Vagina (tissue), 1 donor: ENCODE results near the gene ADAMTS12. TPM values are rescaled to one million over a fixed set of nuclear protein-coding genes. Genes with fewer than 3 reads are reported as not detected.

Experiments
- small RNA-seq: library from RNA; depleted of rRNA; stranded (forward); fragments of <200 nt; gene quantifications from one replicate; pipeline ENCODE3, GENCODE V24; 2016
- total RNA-seq: library from RNA; depleted of rRNA; stranded (reverse); fragments of >200 nt; gene quantifications from one replicate; pipeline ENCODE4 v1.2.3, GENCODE V29; 2016

The ADAMTS12 gene
- total RNA-seq, 1 donor from 2014 or later, result 7.6 TPM

Small RNA genes lying within 50 kb of the gene (small RNA-seq; reads per million reads assigned to genes)
- not detected for gene RNU6-923P

Other genes starting within 250 kb of the ADAMTS12 start
- gene RXFP3, start 44.4 kb upstream of the ADAMTS12 start, total RNA-seq, result not detected
- not detected for gene SLC45A2, start 92.7 kb upstream of the ADAMTS12 start, total RNA-seq
- gene AMACR, start 116.1 kb upstream of the ADAMTS12 start, total RNA-seq, result 4.9 TPM
- gene C1QTNF3, start 151.2 kb upstream of the ADAMTS12 start, total RNA-seq, result 7.1 TPM